HG02973 (cell line): ENCODE results near the gene ADAMTS14.
"Not testable (repeated sequence)": the region's sequence is repeated elsewhere in the genome, so short reads cannot be mapped to it uniquely, and the experiment has no call there.

ENCODE experiments used
- ATAC-seq: cut with Tn5 transposase; IDR thresholded peaks from one replicate; pipeline ENCODE4 v1.9.1; 2021; ENCODE audit warnings: moderate library complexity; ENCODE audit not compliant: unreplicated experiment

Gene ADAMTS14

GRCh38 chr10:70765794-70766594 lies 93.7 kb downstream of the ADAMTS14 start:
- no peak for ATAC-seq

GRCh38 chr10:70768026-70768685 lies 95.8 kb downstream of the ADAMTS14 start:
- ATAC-seq: not testable (repeated sequence)

GRCh38 chr10:70769121-70769520 lies 96.8 kb downstream of the ADAMTS14 start:
- no peak for ATAC-seq

GRCh38 chr10:70770001-70770400 lies 97.7 kb downstream of the ADAMTS14 start:
- no peak for ATAC-seq

- ATAC-seq: not testable (repeated sequence)
These were observed 98.2 kb downstream of the ADAMTS14 start for GRCh38 chr10:70770516-70770915.

GRCh38 chr10:70771311-70772194 lies 99.2 kb downstream of the ADAMTS14 start:
- ATAC-seq: no peak

- ATAC-seq: no peak
These were observed 100.3 kb downstream of the ADAMTS14 start for GRCh38 chr10:70772627-70773026.

GRCh38 chr10:70773461-70773860 lies 101.2 kb downstream of the ADAMTS14 start:
- no peak for ATAC-seq

- ATAC-seq: no peak
These were observed 101.9 kb downstream of the ADAMTS14 start for GRCh38 chr10:70773965-70774809.

GRCh38 chr10:70774810-70775678 lies 102.7 kb downstream of the ADAMTS14 start:
- no peak for ATAC-seq

GRCh38 chr10:70775679-70776454 lies 103.6 kb downstream of the ADAMTS14 start:
- no peak for ATAC-seq

GRCh38 chr10:70776455-70777005 lies 104.2 kb downstream of the ADAMTS14 start:
- ATAC-seq: no peak

- ATAC-seq: no peak
These were observed 105.0 kb downstream of the ADAMTS14 start for GRCh38 chr10:70777063-70777875.

GRCh38 chr10:70778267-70778924 lies 106.1 kb downstream of the ADAMTS14 start:
- no peak for ATAC-seq

GRCh38 chr10:70779088-70779487 lies 106.8 kb downstream of the ADAMTS14 start:
- no peak for ATAC-seq

GRCh38 chr10:70779511-70780369 lies 107.4 kb downstream of the ADAMTS14 start:
- ATAC-seq: no peak
